AG10803 (cell line): ENCODE data around the gene ACAT2.
"Not testable (repeated sequence)": the region's sequence is repeated elsewhere in the genome, so short reads cannot be mapped to it uniquely, and the experiment has no call there.

ENCODE experiments used
- DNase-seq: peaks from one replicate; pipeline ENCODE4 v3.0.0; 2010; ENCODE audit warnings: low read depth
- H3K4me3 ChIP-seq: 2 replicates; pipeline ENCODE4 v1.5.1; 2011; ENCODE audit warnings: mild to moderate bottlenecking, low read length, control low read depth
- CTCF ChIP-seq: conservative IDR thresholded peaks from 2 replicates; pipeline ENCODE4 v1.5.1; 2011; ENCODE audit warnings: mild to moderate bottlenecking, low read length, control low read depth, inconsistent platforms

The ACAT2 gene

DNA sequence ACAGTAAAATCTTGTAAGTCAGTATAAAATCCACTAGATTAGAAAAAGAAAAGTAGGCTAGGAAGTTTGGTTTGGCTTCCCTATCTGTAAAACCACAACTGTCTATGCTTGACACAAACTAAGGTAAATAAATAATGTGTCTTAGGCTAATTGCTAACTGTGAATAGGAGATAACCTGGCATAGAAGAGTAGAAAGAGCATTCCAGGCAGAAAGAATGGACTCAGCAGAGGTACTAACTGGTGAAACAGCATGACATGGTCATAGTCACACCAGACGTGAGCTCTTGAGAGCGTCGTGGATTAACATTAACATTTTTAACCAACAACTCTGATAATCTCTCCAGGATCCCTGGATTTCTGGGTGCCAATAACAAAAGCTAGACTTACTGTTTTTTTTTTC, 43.2 kb upstream of the ACAT2 start:
- DNase-seq = no peak
- no peak for TF ChIP-seq CTCF
- no peak overlapping the region for H3K4me3 ChIP-seq

GRCh38 chr6:159719287-159719686, 42.6 kb upstream of the ACAT2 start:
- no peak overlapping the region for H3K4me3 ChIP-seq
- no peak for DNase-seq
- no peak for TF ChIP-seq CTCF

GRCh38 chr6:159720708-159721107, 41.1 kb upstream of the ACAT2 start:
- DNase-seq = peak; percentile 12
- peak; percentile 43 for TF ChIP-seq CTCF
- no peak overlapping the region for H3K4me3 ChIP-seq

GRCh38 chr6:159721981-159722380, 39.9 kb upstream of the ACAT2 start:
- H3K4me3 ChIP-seq, DNase-seq: not testable (repeated sequence)

GRCh38 chr6:159722655-159723054, 39.2 kb upstream of the ACAT2 start:
- no peak for DNase-seq
- no peak overlapping the region for H3K4me3 ChIP-seq
- no peak for TF ChIP-seq CTCF

GRCh38 chr6:159723259-159723658, 38.6 kb upstream of the ACAT2 start:
- TF ChIP-seq CTCF = no peak
- H3K4me3 ChIP-seq = no peak overlapping the region
- DNase-seq = no peak

DNA sequence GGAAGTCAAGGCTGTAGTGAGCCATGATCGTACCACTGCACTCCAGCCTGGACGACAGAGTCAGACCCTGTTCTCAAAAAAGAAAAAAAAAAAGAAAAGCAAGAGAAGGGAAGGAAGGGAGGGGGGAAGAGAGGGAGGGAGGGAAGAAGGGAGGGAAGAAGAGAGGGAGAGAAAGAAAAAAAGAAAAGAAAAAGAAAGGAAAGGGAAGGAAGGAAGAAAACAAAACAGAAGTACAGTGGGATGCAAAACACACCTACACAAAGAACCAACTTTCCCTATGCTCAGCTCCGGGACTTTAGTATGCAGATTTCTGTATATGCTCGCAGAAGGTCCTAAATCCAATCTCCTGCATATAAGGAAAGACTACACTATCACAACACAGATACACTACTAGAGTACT, 37.1 kb upstream of the ACAT2 start:
- no peak for DNase-seq
- no peak for TF ChIP-seq CTCF
- no peak overlapping the region for H3K4me3 ChIP-seq

- DNase-seq, H3K4me3 ChIP-seq: not testable (repeated sequence)
Observed at GRCh38 chr6:159725208-159725607, 36.6 kb upstream of the ACAT2 start.
